Thoracic aorta (tissue), 2 donors: Measurements from ENCODE around the gene NMRK1. TPM values are rescaled to one million over a fixed set of nuclear protein-coding genes. Genes with fewer than 3 reads are reported as not detected.

ENCODE experiments used
- ATAC-seq: fragments of 150-250 bp; one replicate; pipeline ENCODE4 v1.8.0; 2017; ENCODE audit warnings: low read depth; ENCODE audit not compliant: insufficient number of reproducible peaks, low FRiP score
- DNase-seq: peaks from one replicate; pipeline ENCODE4 v3.0.0-alpha.2; 2020; ENCODE audit warnings: low spot score
- H3K27ac ChIP-seq, 2 donors: fragments of 200-600 bp; sonication (generic); 1 replicate in 1 of 2; 2 replicates in 1 of 2; pipeline ENCODE4 v1.5.1; 2016; ENCODE audit warnings: mild to moderate bottlenecking in 2 of 2, moderate library complexity in 2 of 2
- H3K27me3 ChIP-seq: fragments of 200-600 bp; sonication (generic); replicated peaks from 2 replicates; pipeline ENCODE4 v1.6.0; 2016; ENCODE audit warnings: mild to moderate bottlenecking; ENCODE audit not compliant: insufficient read depth
- H3K36me3 ChIP-seq: fragments of 200-600 bp; sonication (generic); one replicate; pipeline ENCODE4 v1.5.1; 2016
- H3K4me1 ChIP-seq, 2 donors: fragments of 200-600 bp; sonication (generic); 1 replicate in 1 of 2; 2 replicates in 1 of 2; pipeline versions ENCODE4 v1.5.1 to v1.6.0; 2016; ENCODE audit warnings: low read depth in 2 of 2, mild to moderate bottlenecking in 1 of 2; ENCODE audit not compliant: control insufficient read depth in 1 of 2
- H3K4me3 ChIP-seq: fragments of 200-600 bp; sonication (generic); 2 replicates; pipeline ENCODE4 v1.5.1; 2016; ENCODE audit warnings: mild to moderate bottlenecking
- H3K9me3 ChIP-seq: fragments of 200-600 bp; sonication (generic); 2 replicates; pipeline ENCODE4 v1.5.1; 2016
- CTCF ChIP-seq: fragments of 200-600 bp; sonication (generic); IDR thresholded peaks from one replicate; pipeline ENCODE4 v1.5.1; 2019; ENCODE audit warnings: antibody characterized with exemption
- total RNA-seq, 2 donors: library from RNA; depleted of rRNA; stranded (reverse); fragments of >200 nt; gene quantifications; one replicate each; pipeline versions ENCODE4 v1.1.0 to v1.2.3, GENCODE V29; 2016

The NMRK1 gene
- total RNA-seq, 2 donors from 2014 or later = 20.2 to 30.6 TPM

- no peaks in the 10 kb centered on the region for H3K9me3 ChIP-seq
- H3K27me3 ChIP-seq = no peaks in the 10 kb centered on the region
- H3K27ac ChIP-seq = no peak overlapping the region
- TF ChIP-seq CTCF = no peak
- no peaks in the 10 kb centered on the region for H3K36me3 ChIP-seq
- DNase-seq (no peak), ATAC-seq (no peak)
- H3K4me3 ChIP-seq = no peak overlapping the region
- H3K4me1 ChIP-seq = no peaks in the 10 kb centered on the region
Observed at GRCh38 chr9:75019022-75019421, 68.9 kb downstream of the NMRK1 start.

- Histone ChIP-seq H3K27me3 (no peaks in the 10 kb centered on the region), H3K27ac (no peak overlapping the region), H3K4me1 (no peaks in the 10 kb centered on the region), H3K9me3 (no peaks in the 10 kb centered on the region), H3K36me3 (no peaks in the 10 kb centered on the region), H3K4me3 (no peak overlapping the region)
- TF ChIP-seq CTCF = no peak
- ATAC-seq (no peak), DNase-seq (no peak)
Observed at GRCh38 chr9:75017378-75017777, 70.6 kb downstream of the NMRK1 start.

DNA sequence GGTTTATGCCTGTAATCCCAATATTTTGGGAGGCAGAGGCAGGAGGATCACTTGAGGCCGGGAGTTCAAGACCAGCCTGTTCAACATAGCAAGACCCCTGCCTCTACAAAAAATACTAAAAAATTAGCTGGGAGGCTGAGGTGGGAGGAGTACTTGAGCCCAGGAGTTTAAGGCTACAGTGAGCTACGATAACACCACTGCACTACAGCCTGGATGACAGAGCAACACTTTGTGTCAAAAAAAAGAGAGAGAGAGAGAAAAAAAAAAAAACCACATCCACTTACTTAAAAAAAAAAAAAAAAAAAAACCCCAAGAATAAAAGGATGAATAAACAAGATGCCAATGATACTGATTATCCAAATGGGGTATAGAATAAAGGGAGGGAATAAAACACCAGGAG, 74.2 kb downstream of the NMRK1 start:
- TF ChIP-seq CTCF = no peak
- Histone ChIP-seq H3K27me3 (no peaks in the 10 kb centered on the region), H3K4me3 (no peak overlapping the region), H3K4me1 (no peaks in the 10 kb centered on the region), H3K27ac (no peak overlapping the region), H3K9me3 (no peaks in the 10 kb centered on the region), H3K36me3 (no peaks in the 10 kb centered on the region)
- ATAC-seq (no peak), DNase-seq (no peak)

Other genes starting within 250 kb of the NMRK1 start
- gene TRPM6, start 200.2 kb downstream of the NMRK1 start, total RNA-seq = 1 to 10 TPM in 1 of 2 donors, under 1 TPM in 1; 0.41 to 1.3 TPM
- 1 to 10 TPM; 3.0 to 4.5 TPM for gene C9orf40, start 135.2 kb downstream of the NMRK1 start, total RNA-seq
- gene CARNMT1, start 59.9 kb downstream of the NMRK1 start, total RNA-seq = 10 to 100 TPM in 1 of 2 donors, 1 to 10 TPM in 1; 6.5 to 26.9 TPM
- 10 to 100 TPM; 16.8 to 33.9 TPM for gene OSTF1, start 359 bp upstream of the NMRK1 start, total RNA-seq